Activated T-cell treated with anti-CD3 and anti-CD28 coated beads, Interleukin-2, amount 50 U/mL, for 72 hours (primary cell): ENCODE results near the gene EDRF1. TPM values are rescaled to one million over a fixed set of nuclear protein-coding genes. Genes with fewer than 3 reads are reported as not detected.
"Not testable (repeated sequence)": the region's sequence is repeated elsewhere in the genome, so short reads cannot be mapped to it uniquely, and the experiment has no call there.

Experiments used
- ATAC-seq, 2 donors: fragments of 150-1000 bp; cut with Tn5 transposase; replicated peaks in 1 of 2; 2 replicates each; pipeline ENCODE4 v1.10.0; 2021; ENCODE audit warnings: moderate library complexity in 2 of 2, mild to moderate bottlenecking in 1 of 2
- DNase-seq, 2 donors: peaks; one replicate each; pipeline ENCODE4 v3.0.0; 2021 to 2022; ENCODE audit warnings: mixed read lengths in 1 of 2
- H3K27ac Mint-ChIP-seq: one replicate; pipeline ENCODE4 v1.8.0; 2022; ENCODE audit warnings: mild to moderate bottlenecking, moderate library complexity, mixed read lengths
- H3K27me3 Mint-ChIP-seq: one replicate; pipeline ENCODE4 v1.8.0; 2022; ENCODE audit warnings: low read depth, mixed read lengths
- H3K36me3 Mint-ChIP-seq, 2 donors: one replicate each; pipeline ENCODE4 v1.8.0; 2022; ENCODE audit warnings: mixed read lengths in 2 of 2, mild to moderate bottlenecking in 1 of 2; ENCODE audit not compliant: insufficient read depth in 2 of 2
- H3K4me1 Mint-ChIP-seq: one replicate; pipeline ENCODE4 v1.8.0; 2022; ENCODE audit warnings: low read depth, mixed read lengths
- H3K4me3 Mint-ChIP-seq, 2 donors: one replicate each; pipeline ENCODE4 v1.8.0; 2022; ENCODE audit warnings: mild to moderate bottlenecking in 2 of 2, mixed read lengths in 2 of 2, moderate library complexity in 2 of 2
- H3K9me3 Mint-ChIP-seq, 2 donors: one replicate each; pipeline ENCODE4 v1.8.0; 2022; ENCODE audit warnings: mixed read lengths in 2 of 2
- total RNA-seq, 2 donors: library from RNA; stranded (reverse); gene quantifications; one replicate each; pipeline ENCODE4 v1.2.3, GENCODE V29; 2022

The EDRF1 gene
- total RNA-seq, 2 donors from 2014 or later, result 25.1 to 26.3 TPM

DNA sequence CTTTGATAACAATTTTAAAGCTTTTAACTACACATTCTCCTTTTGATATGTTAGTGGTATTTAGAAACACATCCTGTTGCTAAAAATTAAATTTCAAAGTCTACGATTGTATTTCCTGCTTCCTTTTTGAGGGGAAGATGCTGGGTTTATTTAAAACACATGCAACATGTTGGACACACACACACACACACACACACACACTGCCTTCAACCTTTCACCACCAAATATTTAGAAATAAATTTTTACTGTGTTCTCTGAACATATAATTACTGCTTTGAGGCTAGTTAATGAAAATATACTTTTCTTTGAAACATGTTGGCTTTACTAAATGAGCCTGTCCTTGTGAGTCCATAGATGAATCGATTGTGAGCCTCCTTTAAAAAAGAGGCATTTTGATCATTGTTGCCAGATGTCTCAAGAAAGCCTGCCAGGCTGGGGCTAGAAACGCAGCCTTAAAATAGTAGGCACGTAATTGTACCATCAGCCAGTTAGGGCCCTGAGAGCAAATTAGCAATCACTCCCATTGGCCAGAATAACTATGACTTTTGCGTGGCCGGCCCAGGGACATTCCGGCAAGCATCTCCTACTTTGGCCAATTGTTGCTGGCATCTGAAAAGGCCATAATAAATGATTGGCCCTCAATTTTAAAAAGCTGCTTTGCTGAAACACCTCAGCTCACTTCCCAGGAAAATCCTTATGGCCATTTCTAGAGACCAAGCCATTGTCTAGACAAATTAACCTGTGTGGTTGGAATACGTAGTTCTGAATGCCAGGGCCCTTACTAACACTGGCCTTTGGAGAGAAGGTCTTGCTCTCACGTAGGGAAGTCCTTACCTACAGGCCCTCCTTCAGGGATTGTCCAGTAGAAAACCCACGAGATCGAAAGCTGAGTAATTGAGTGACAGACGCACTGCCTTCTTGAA lies 26.6 kb upstream of the EDRF1 start:
- H3K27ac Mint-ChIP-seq, result no peak overlapping the region
- H3K4me1 Mint-ChIP-seq, result no peaks in the 10 kb centered on the region
- no peaks in the 10 kb centered on the region for H3K36me3 Mint-ChIP-seq
- no peaks in the 10 kb centered on the region for H3K27me3 Mint-ChIP-seq
- no peak overlapping the region for H3K4me3 Mint-ChIP-seq
- DNase-seq (no peak), ATAC-seq (no peak)
- no peaks in the 10 kb centered on the region for H3K9me3 Mint-ChIP-seq

DNA sequence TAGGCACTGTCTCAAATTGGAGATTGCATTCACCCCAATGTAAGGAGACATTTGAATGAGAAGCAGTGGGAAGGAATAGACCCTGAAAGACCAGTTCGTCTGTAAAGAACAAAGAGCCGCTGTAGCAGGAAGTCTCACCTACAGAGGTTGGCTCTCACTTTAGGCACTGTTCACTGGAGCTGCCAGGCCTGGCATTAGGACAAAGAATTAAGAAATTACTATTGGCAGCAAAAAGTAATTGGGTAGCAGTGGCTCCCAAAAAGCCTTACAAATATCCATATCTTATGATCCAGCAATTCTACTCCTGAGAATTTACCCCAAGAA lies 26.0 kb upstream of the EDRF1 start:
- Mint-ChIP-seq H3K4me3 (no peak overlapping the region), H3K27me3 (no peaks in the 10 kb centered on the region), H3K36me3 (no peaks in the 10 kb centered on the region), H3K9me3 (no peaks in the 10 kb centered on the region), H3K4me1 (no peaks in the 10 kb centered on the region), H3K27ac (no peak overlapping the region)
- DNase-seq (no peak), ATAC-seq (no peak)

- H3K4me3 Mint-ChIP-seq, result no peak overlapping the region
- DNase-seq, result no peak
- H3K36me3 Mint-ChIP-seq, result no peaks in the 10 kb centered on the region
- H3K27me3 Mint-ChIP-seq, result no peaks in the 10 kb centered on the region
- no peaks in the 10 kb centered on the region for H3K4me1 Mint-ChIP-seq
- ATAC-seq, result no peak
- H3K27ac Mint-ChIP-seq, result no peak overlapping the region
- H3K9me3 Mint-ChIP-seq, result no peaks in the 10 kb centered on the region
Observed at GRCh38 chr10:125694883-125695282, 24.6 kb upstream of the EDRF1 start.

GRCh38 chr10:125696884-125697283 lies 22.6 kb upstream of the EDRF1 start:
- H3K9me3 Mint-ChIP-seq, H3K4me3 Mint-ChIP-seq, H3K27ac Mint-ChIP-seq, H3K4me1 Mint-ChIP-seq, H3K36me3 Mint-ChIP-seq, H3K27me3 Mint-ChIP-seq, ATAC-seq, DNase-seq: not testable (repeated sequence)

GRCh38 chr10:125698481-125698998 lies 21.0 kb upstream of the EDRF1 start:
- no peaks in the 10 kb centered on the region for H3K36me3 Mint-ChIP-seq
- no peak overlapping the region for H3K4me3 Mint-ChIP-seq
- no peak for ATAC-seq
- no peak for DNase-seq
- no peak overlapping the region for H3K27ac Mint-ChIP-seq
- no peaks in the 10 kb centered on the region for H3K4me1 Mint-ChIP-seq
- H3K27me3 Mint-ChIP-seq, result peaks cover 11% of the 10 kb centered on the region
- peaks cover 2 to 5% of the 10 kb centered on the region in 2 donors for H3K9me3 Mint-ChIP-seq

GRCh38 chr10:125699562-125700143 lies 19.9 kb upstream of the EDRF1 start:
- no peaks in the 10 kb centered on the region for H3K36me3 Mint-ChIP-seq
- no peak overlapping the region for H3K27ac Mint-ChIP-seq
- H3K4me3 Mint-ChIP-seq, result no peak overlapping the region
- no peaks in the 10 kb centered on the region for H3K4me1 Mint-ChIP-seq
- ATAC-seq (no peak), DNase-seq (no peak)
- peaks cover 2 to 5% of the 10 kb centered on the region in 2 donors for H3K9me3 Mint-ChIP-seq
- H3K27me3 Mint-ChIP-seq, result peaks cover 11% of the 10 kb centered on the region

DNA sequence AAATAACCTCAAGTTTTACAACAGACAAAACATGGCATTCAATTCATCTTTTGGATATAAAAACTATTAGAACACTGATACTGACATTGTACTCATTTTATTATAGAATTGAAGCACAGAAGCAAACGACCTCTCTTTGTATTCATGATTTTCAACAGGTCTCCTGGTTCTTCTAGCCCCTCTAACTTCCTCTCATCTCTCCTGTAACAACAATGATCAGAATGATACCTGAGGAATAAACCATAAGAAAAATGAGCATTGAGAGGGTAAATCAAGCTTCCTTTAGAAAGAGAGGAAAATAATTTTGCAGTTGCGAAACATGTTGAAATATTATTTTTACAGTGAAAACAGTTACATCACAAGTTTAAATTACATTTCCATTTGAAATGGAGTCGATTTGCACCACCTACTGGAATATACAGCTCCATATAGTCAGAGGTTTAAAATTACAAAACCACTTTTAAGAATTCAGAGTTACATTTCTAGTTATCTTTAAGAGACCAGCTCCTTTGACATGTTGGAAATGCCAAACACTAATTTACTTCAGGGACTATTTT lies 19.1 kb upstream of the EDRF1 start:
- DNase-seq (no peak), ATAC-seq (no peak)
- Mint-ChIP-seq H3K4me1 (no peaks in the 10 kb centered on the region), H3K4me3 (no peak overlapping the region), H3K27ac (no peak overlapping the region), H3K36me3 (no peaks in the 10 kb centered on the region), H3K9me3 (peaks cover 2 to 5% of the 10 kb centered on the region in 2 donors), H3K27me3 (peaks cover 11% of the 10 kb centered on the region)

GRCh38 chr10:125707541-125708468 lies 11.7 kb upstream of the EDRF1 start:
- peaks cover under 1 to 6% of the 10 kb centered on the region in 2 donors for H3K9me3 Mint-ChIP-seq
- H3K4me3 Mint-ChIP-seq, result no peak overlapping the region
- peaks cover 2% of the 10 kb centered on the region for H3K27me3 Mint-ChIP-seq
- no peak overlapping the region for H3K27ac Mint-ChIP-seq
- DNase-seq (no peak), ATAC-seq (no peak)
- no peaks in the 10 kb centered on the region for H3K4me1 Mint-ChIP-seq
- peaks cover 2% of the 10 kb centered on the region in 2 donors for H3K36me3 Mint-ChIP-seq

DNA sequence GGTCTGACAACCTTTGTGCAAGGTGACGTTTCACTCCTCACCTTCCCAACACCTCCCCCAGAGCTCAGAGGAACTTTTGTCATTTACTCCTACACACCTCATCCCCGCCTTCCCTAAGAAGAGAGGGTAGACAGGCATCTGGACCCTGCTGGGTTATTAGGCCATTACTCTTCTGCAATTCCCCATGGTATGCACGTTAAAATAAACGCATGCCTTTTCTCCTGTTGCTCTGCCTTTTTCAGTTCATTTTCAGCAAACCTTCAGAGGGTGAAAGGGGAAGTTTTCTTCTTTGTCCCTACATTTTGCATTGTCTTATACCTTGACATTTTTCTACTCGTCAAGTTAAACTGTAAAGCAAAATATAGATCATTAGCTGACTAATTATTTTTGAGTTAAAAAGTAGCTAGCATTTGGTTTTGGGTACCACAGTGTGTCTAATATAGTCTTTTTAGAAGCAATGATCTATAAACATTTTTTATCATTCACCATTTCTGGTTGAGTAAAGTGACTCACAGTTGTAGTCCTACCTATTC lies 10.5 kb upstream of the EDRF1 start:
- H3K9me3 Mint-ChIP-seq, result peaks cover 5 to 11% of the 10 kb centered on the region in 2 donors
- ATAC-seq, result no peak

GRCh38 chr10:125709553-125710474 lies 9.7 kb upstream of the EDRF1 start:
- ATAC-seq (no peak), DNase-seq (no peak)
- peaks cover 7% of the 10 kb centered on the region for H3K27me3 Mint-ChIP-seq
- no peaks in the 10 kb centered on the region for H3K4me1 Mint-ChIP-seq
- no peak overlapping the region for H3K27ac Mint-ChIP-seq
- peaks cover 7 to 11% of the 10 kb centered on the region in 2 donors for H3K9me3 Mint-ChIP-seq
- H3K4me3 Mint-ChIP-seq, result no peak overlapping the region
- peaks cover 5 to 7% of the 10 kb centered on the region in 2 donors for H3K36me3 Mint-ChIP-seq

More for the DNA sequence above, 10.5 kb upstream of the EDRF1 start:
- no peak for DNase-seq
- Mint-ChIP-seq H3K27me3 (peaks cover 7% of the 10 kb centered on the region), H3K36me3 (peaks cover 5 to 7% of the 10 kb centered on the region in 2 donors), H3K4me1 (no peaks in the 10 kb centered on the region), H3K4me3 (no peak overlapping the region), H3K27ac (no peak overlapping the region)

GRCh38 chr10:125711110-125711750 lies 8.3 kb upstream of the EDRF1 start:
- Mint-ChIP-seq H3K9me3 (peaks cover 7 to 11% of the 10 kb centered on the region in 2 donors), H3K4me3 (no peak overlapping the region), H3K36me3 (peaks cover 5 to 7% of the 10 kb centered on the region in 2 donors), H3K4me1 (no peaks in the 10 kb centered on the region), H3K27ac (no peak overlapping the region), H3K27me3 (peaks cover 7% of the 10 kb centered on the region)
- DNase-seq (no peak), ATAC-seq (no peak)
